Inflammatory macrophage treated with lipopolysaccharide for 4 hours (primary cell): ENCODE data around the gene RASGEF1B.

Experiments used
- DNase-seq: peaks from one replicate; pipeline ENCODE4 v3.0.0-alpha.2; 2020

The RASGEF1B gene

GRCh38 chr4:81392164-81392563, 79.5 kb downstream of the RASGEF1B start:
- no peak for DNase-seq

- DNase-seq, result no peak
Measured at GRCh38 chr4:81389720-81390119, 82.0 kb downstream of the RASGEF1B start.

- DNase-seq, result no peak
Measured at GRCh38 chr4:81380437-81380836, 91.3 kb downstream of the RASGEF1B start.

- DNase-seq, result no peak
Measured at GRCh38 chr4:81378386-81378785, 93.3 kb downstream of the RASGEF1B start.

- no peak for DNase-seq
Measured at GRCh38 chr4:81377191-81377590, 94.5 kb downstream of the RASGEF1B start.

GRCh38 chr4:81376720-81377119, 95.0 kb downstream of the RASGEF1B start:
- DNase-seq, result no peak
